Measurements from ENCODE around the gene STARD10. TPM values are rescaled to one million over a fixed set of nuclear protein-coding genes. Genes with fewer than 3 reads are reported as not detected.
"Not testable (repeated sequence)": the region's sequence is repeated elsewhere in the genome, so short reads cannot be mapped to it uniquely, and the experiment has no call there.

STARD10 gene
- total RNA-seq, 1 experiment from 2014 or later, result 31.2 TPM

GRCh38 chr11:72811686-72812085, 17.8 kb upstream of the STARD10 start:
- DNase-seq (ENCODE audit: low read depth), result not testable (repeated sequence)

GRCh38 chr11:72808331-72808798, 14.5 kb upstream of the STARD10 start:
- DNase-seq (ENCODE audit: low read depth), result no peak

GRCh38 chr11:72807792-72808191, 13.9 kb upstream of the STARD10 start:
- no peak for DNase-seq (ENCODE audit: low read depth)

GRCh38 chr11:72807021-72807693, 13.3 kb upstream of the STARD10 start:
- DNase-seq (ENCODE audit: low read depth), result no peak

- DNase-seq (ENCODE audit: low read depth), result not testable (repeated sequence)
Observed at GRCh38 chr11:72806378-72806777, 12.5 kb upstream of the STARD10 start.

GRCh38 chr11:72805216-72805615, 11.4 kb upstream of the STARD10 start:
- DNase-seq (ENCODE audit: low read depth), result no peak

GRCh38 chr11:72802822-72803221, 9.0 kb upstream of the STARD10 start:
- DNase-seq (ENCODE audit: low read depth), result no peak

- DNase-seq (ENCODE audit: low read depth), result no peak
Observed at GRCh38 chr11:72799441-72799840, 5.6 kb upstream of the STARD10 start.

- no peak for DNase-seq (ENCODE audit: low read depth)
Observed at GRCh38 chr11:72798361-72798760, 4.5 kb upstream of the STARD10 start.

- no peak for DNase-seq (ENCODE audit: low read depth)
Observed at GRCh38 chr11:72793076-72793424, 797 bp downstream of the STARD10 start.

- no peak for DNase-seq (ENCODE audit: low read depth)
Observed at GRCh38 chr11:72792437-72793021, 1.3 kb downstream of the STARD10 start.

- not testable (repeated sequence) for DNase-seq (ENCODE audit: low read depth)
Observed at GRCh38 chr11:72791228-72791627, 2.6 kb downstream of the STARD10 start.

GRCh38 chr11:72789493-72790131, 4.2 kb downstream of the STARD10 start:
- peak; percentile 61 for DNase-seq (ENCODE audit: low read depth)

- no peak for DNase-seq (ENCODE audit: low read depth)
Observed at GRCh38 chr11:72788241-72788640, 5.6 kb downstream of the STARD10 start.

- DNase-seq (ENCODE audit: low read depth), result no peak
Observed at GRCh38 chr11:72787216-72788104, 6.4 kb downstream of the STARD10 start.

- no peak for DNase-seq (ENCODE audit: low read depth)
Observed at GRCh38 chr11:72786305-72787215, 7.3 kb downstream of the STARD10 start.

- no peak for DNase-seq (ENCODE audit: low read depth)
Observed at GRCh38 chr11:72784662-72785061, 9.2 kb downstream of the STARD10 start.

- DNase-seq (ENCODE audit: low read depth), result no peak
Observed at GRCh38 chr11:72783144-72783905, 10.5 kb downstream of the STARD10 start.

- DNase-seq (ENCODE audit: low read depth), result no peak
Observed at GRCh38 chr11:72782081-72782920, 11.5 kb downstream of the STARD10 start.
